OCI-LY1 (cell line): ENCODE measurements around the gene AMPD3.

Source experiments
- H2AFZ ChIP-seq: fragments of 200-600 bp; sonication (generic), shearing (Covaris generic); 2 replicates; pipeline ENCODE4 v1.6.0; 2014; ENCODE audit warnings: antibody characterized with exemption, mild to moderate bottlenecking, low read length
- H3F3A ChIP-seq: fragments of 200-600 bp; sonication (generic), shearing (Covaris generic); 2 replicates; pipeline ENCODE4 v1.6.0; 2014; ENCODE audit warnings: mild to moderate bottlenecking, antibody characterized with exemption, low read length, moderate library complexity; ENCODE audit not compliant: insufficient read depth
- H3K27ac ChIP-seq: fragments of 200-600 bp; sonication (generic); 2 replicates; pipeline ENCODE4 v1.5.1; 2014; ENCODE audit warnings: low read length, mixed run types, mild to moderate bottlenecking, low read depth; ENCODE audit not compliant: poor library complexity, severe bottlenecking
- H3K27me3 ChIP-seq: fragments of 200-600 bp; sonication (generic); 2 replicates; pipeline ENCODE4 v1.6.0; 2014; ENCODE audit warnings: antibody characterized with exemption, mild to moderate bottlenecking, low read length, moderate library complexity; ENCODE audit not compliant: insufficient read depth
- H3K36me3 ChIP-seq: fragments of 200-600 bp; sonication (generic); 2 replicates; pipeline ENCODE4 v1.6.1; 2014; ENCODE audit warnings: mild to moderate bottlenecking, antibody characterized with exemption, low read length, moderate library complexity, mixed read lengths; ENCODE audit not compliant: insufficient read depth
- H3K4me1 ChIP-seq: fragments of 200-600 bp; sonication (generic); 2 replicates; pipeline ENCODE4 v1.5.1; 2014; ENCODE audit warnings: mild to moderate bottlenecking, low read length, moderate library complexity; ENCODE audit not compliant: insufficient read depth, severe bottlenecking
- H3K4me2 ChIP-seq: fragments of 200-600 bp; sonication (generic), shearing (Covaris generic); 2 replicates; pipeline ENCODE4 v1.6.1; 2014; ENCODE audit warnings: low read length
- H3K4me3 ChIP-seq: fragments of 200-600 bp; sonication (generic); 2 replicates; pipeline ENCODE4 v1.5.1; 2014; ENCODE audit warnings: low read length, low read depth, mild to moderate bottlenecking, mixed read lengths; ENCODE audit not compliant: poor library complexity, severe bottlenecking
- H3K79me2 ChIP-seq: fragments of 200-600 bp; shearing (Covaris generic); 2 replicates; pipeline ENCODE4 v1.6.1; 2016; ENCODE audit warnings: mixed run types, low read length, mixed read lengths; ENCODE audit not compliant: insufficient read depth
- H3K9ac ChIP-seq: fragments of 200-600 bp; sonication (generic), shearing (Covaris generic); 2 replicates; pipeline ENCODE4 v1.6.1; 2014; ENCODE audit warnings: mild to moderate bottlenecking, low read length, mixed read lengths
- H3K9me2 ChIP-seq: fragments of 200-600 bp; sonication (generic), shearing (Covaris generic); 2 replicates; pipeline ENCODE4 v1.6.1; 2014; ENCODE audit warnings: low read depth, mild to moderate bottlenecking, low read length, mixed read lengths
- H3K9me3 ChIP-seq: fragments of 200-600 bp; shearing (Covaris generic); 2 replicates; pipeline ENCODE4 v1.6.1; 2014; ENCODE audit warnings: low read length, mixed read lengths
- H4K20me1 ChIP-seq: fragments of 200-600 bp; sonication (generic), shearing (Covaris generic); 2 replicates; pipeline ENCODE4 v1.6.0; 2016; ENCODE audit warnings: mild to moderate bottlenecking, low read length; ENCODE audit not compliant: insufficient read depth
- CTCF ChIP-seq: fragments of 200-600 bp; sonication (generic), shearing (Covaris generic); IDR thresholded peaks from 2 replicates; pipeline ENCODE4 v1.5.1; 2017; ENCODE audit warnings: mild to moderate bottlenecking, antibody characterized with exemption, low read length, moderate library complexity, mixed read lengths
- EZH2 ChIP-seq: fragments of 200-600 bp; sonication (generic), shearing (Covaris generic); IDR thresholded peaks from 2 replicates; pipeline ENCODE4 v1.8.0; 2017; ENCODE audit warnings: borderline replicate concordance, mixed run types, mild to moderate bottlenecking, antibody characterized with exemption, low read length, moderate library complexity, mixed read lengths

Gene AMPD3

GRCh38 chr11:10483584-10483983, 28.5 kb downstream of the AMPD3 start:
- Histone ChIP-seq H3K9ac (no peak overlapping the region), H4K20me1 (no peaks in the 10 kb centered on the region), H3K4me1 (peaks cover 6% of the 10 kb centered on the region), H3K27me3 (no peaks in the 10 kb centered on the region), H3K9me3 (no peaks in the 10 kb centered on the region), H3K27ac (no peak overlapping the region), H3K36me3 (peaks cover 60% of the 10 kb centered on the region; the same call in 1 of the 2 replicates), H3F3A (no peaks in the 10 kb centered on the region), H3K4me3 (no peak overlapping the region), H2AFZ (no peak overlapping the region), H3K4me2 (no peak overlapping the region), H3K79me2 (no peaks in the 10 kb centered on the region), H3K9me2 (no peaks in the 10 kb centered on the region)
- TF ChIP-seq EZH2 (no peak), CTCF (no peak)

- Histone ChIP-seq H3K9ac (no peak overlapping the region), H3K27me3 (no peaks in the 10 kb centered on the region), H3K4me3 (no peak overlapping the region), H2AFZ (no peak overlapping the region), H3K4me2 (no peak overlapping the region), H3K79me2 (no peaks in the 10 kb centered on the region), H3K36me3 (peaks cover 54% of the 10 kb centered on the region; the same call in 1 of the 2 replicates), H3K27ac (no peak overlapping the region), H3K9me3 (no peaks in the 10 kb centered on the region), H3K9me2 (no peaks in the 10 kb centered on the region), H4K20me1 (no peaks in the 10 kb centered on the region), H3K4me1 (peaks cover 15% of the 10 kb centered on the region), H3F3A (no peaks in the 10 kb centered on the region)
- TF ChIP-seq EZH2 = no peak
- TF ChIP-seq CTCF = no peak
These were observed 29.6 kb downstream of the AMPD3 start for GRCh38 chr11:10484461-10485180.

- Histone ChIP-seq H3K9me3 (no peaks in the 10 kb centered on the region), H3K27me3 (no peaks in the 10 kb centered on the region), H3K4me1 (peaks cover 15% of the 10 kb centered on the region), H3K9me2 (no peaks in the 10 kb centered on the region), H3K27ac (no peak overlapping the region), H3F3A (no peaks in the 10 kb centered on the region), H2AFZ (no peak overlapping the region), H3K79me2 (no peaks in the 10 kb centered on the region), H3K4me3 (no peak overlapping the region), H4K20me1 (no peaks in the 10 kb centered on the region), H3K36me3 (peaks cover 59% of the 10 kb centered on the region), H3K4me2 (no peak overlapping the region), H3K9ac (no peak overlapping the region)
- TF ChIP-seq EZH2 = no peak
- no peak for TF ChIP-seq CTCF
These were observed 30.6 kb downstream of the AMPD3 start for GRCh38 chr11:10485646-10486045.
